K562 (cell line): ENCODE results near the gene DGCR6L. TPM values are rescaled to one million over a fixed set of nuclear protein-coding genes. Genes with fewer than 3 reads are reported as not detected.

Experiments
- BCOR ChIP-seq: fragments of 450-650 bp; IDR thresholded peaks from 2 replicates; pipeline ENCODE4 v1.6.1; 2016
- CSDE1 ChIP-seq, 2 experiments: fragments of 450-650 bp; IDR thresholded peaks; 2 replicates each; pipeline ENCODE4 v1.6.1; 2016; ENCODE audit warnings: mild to moderate bottlenecking in 1 of 2
- DEAF1 ChIP-seq: fragments of 450-650 bp; formaldehyde crosslinking; IDR thresholded peaks from 2 replicates; pipeline ENCODE4 v1.4.0; 2020; ENCODE audit warnings: mild to moderate bottlenecking, moderate library complexity
- DNMT1 ChIP-seq: fragments of 450-650 bp; IDR thresholded peaks from 2 replicates; pipeline ENCODE4 v1.6.1; 2016; ENCODE audit warnings: antibody characterized with exemption, mild to moderate bottlenecking
- RREB1 ChIP-seq: fragments of 250-450 bp; sonication (Bioruptor Pico); IDR thresholded peaks from 2 replicates; pipeline ENCODE4 v1.4.0; 2020
- XRCC5 ChIP-seq: fragments of 200-400 bp; formaldehyde crosslinking; IDR thresholded peaks from 2 replicates; pipeline ENCODE4 v1.6.1; 2017; ENCODE audit warnings: low read depth, mild to moderate bottlenecking, low read length
- ZNF583 ChIP-seq: fragments of 250-450 bp; sonication (Bioruptor Pico); IDR thresholded peaks from 2 replicates; pipeline ENCODE4 v1.4.0; 2020
- ZNF76 ChIP-seq: fragments of 250-450 bp; sonication (Bioruptor Pico); IDR thresholded peaks from 2 replicates; pipeline ENCODE4 v1.4.0; 2020; ENCODE audit warnings: mild to moderate bottlenecking, moderate library complexity, borderline replicate concordance
- polyA plus RNA-seq, 8 experiments: library from polyadenylated mRNA; depleted of rRNA in 4 of 8; stranded (reverse) in 5 of 8; unstranded in 3 of 8; fragments of >200 nt; fragmentation: Nextera tagmentation in 2 of 8; fragmentation: Illumina TruSeq in 1 of 8; extraction: Ambion mirVana in 2 of 8; extraction: Trizol in 1 of 8; gene quantifications; 2 replicates each; pipeline versions ENCODE4 v1.2.1 to v1.2.3, GENCODE V29; 2011 to 2014; ENCODE audit warnings: inconsistent platforms in 1 of 8, missing spikeins in 1 of 8
- total RNA-seq, 7 experiments: library from RNA; depleted of rRNA in 6 of 7; stranded (reverse); fragments of >200 nt in 6 of 7; fragmentation: Illumina TruSeq in 2 of 7; extraction: Trizol in 2 of 7; gene quantifications; 2 replicates each; pipeline versions ENCODE4 v1.2.1 to v1.2.3, GENCODE V29; 2011 to 2021; ENCODE audit warnings: low replicate concordance in 1 of 7
- TF ChIP-seq, protein P1 (sequence below): sonication (generic); formaldehyde crosslinking; IDR thresholded peaks from 2 replicates; pipeline ENCODE4 v1.8.0; 2022; ENCODE audit warnings: missing genetic modification reagents, mild to moderate bottlenecking, moderate library complexity, borderline replicate concordance
- TF ChIP-seq, protein P2 (sequence below): fragments of 250-450 bp; sonication (Bioruptor Pico); IDR thresholded peaks from 2 replicates; pipeline ENCODE4 v1.4.0; 2020; ENCODE audit warnings: mild to moderate bottlenecking, moderate library complexity
- TF ChIP-seq, protein P3 (sequence below): IDR thresholded peaks from 2 replicates; pipeline ENCODE4 v1.6.1; 2011; ENCODE audit warnings: borderline replicate concordance, low read depth, mild to moderate bottlenecking, moderate library complexity, low read length; ENCODE audit not compliant: insufficient read depth, poor library complexity, severe bottlenecking
- TF ChIP-seq, protein P4 (sequence below): fragments of 250-450 bp; sonication (Bioruptor Pico); IDR thresholded peaks from 2 replicates; pipeline ENCODE4 v1.5.0; 2021

DGCR6L gene
- total and polyA plus RNA-seq, 9 of the 15 experiments (the other 6 are each of a cell fraction or from before 2014, with no cell fraction given), result 3.6 to 151 (median 51.0) TPM

DNA sequence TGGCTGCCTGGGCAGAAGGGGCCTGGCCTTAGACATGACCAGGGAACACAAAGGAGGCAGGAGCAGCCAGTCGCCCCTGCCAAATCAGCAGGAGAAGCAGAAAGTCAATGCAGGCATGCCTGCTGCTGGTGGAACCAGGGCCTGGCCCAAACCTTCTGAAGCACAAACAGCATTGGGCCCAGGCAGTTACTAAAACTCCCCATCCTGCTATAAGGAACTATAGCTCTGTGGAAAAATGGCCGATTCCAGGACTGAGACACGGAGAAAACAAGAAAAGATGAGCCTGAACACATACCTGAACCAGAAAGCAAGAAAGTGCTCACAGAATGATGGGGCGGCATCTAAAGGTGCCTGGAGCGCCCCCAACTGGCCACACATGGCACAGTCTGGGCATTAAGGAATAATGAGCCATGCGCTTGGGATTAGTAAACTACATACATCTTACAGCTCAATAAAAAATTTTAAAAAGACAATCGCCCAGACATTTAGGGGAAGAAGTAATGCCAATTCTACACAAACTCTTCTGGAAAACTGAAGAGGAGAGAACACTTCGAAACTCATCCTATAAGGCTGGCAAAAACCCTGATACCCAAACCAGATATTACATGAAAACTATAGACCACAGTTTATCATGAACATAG is 2.3 kb downstream of the DGCR6L start (continued):
- peak; percentile 70; the same call in 1 of the 2 replicates for TF ChIP-seq RREB1 (CRISPR knock-in tag)
- TF ChIP-seq, protein P1, sequence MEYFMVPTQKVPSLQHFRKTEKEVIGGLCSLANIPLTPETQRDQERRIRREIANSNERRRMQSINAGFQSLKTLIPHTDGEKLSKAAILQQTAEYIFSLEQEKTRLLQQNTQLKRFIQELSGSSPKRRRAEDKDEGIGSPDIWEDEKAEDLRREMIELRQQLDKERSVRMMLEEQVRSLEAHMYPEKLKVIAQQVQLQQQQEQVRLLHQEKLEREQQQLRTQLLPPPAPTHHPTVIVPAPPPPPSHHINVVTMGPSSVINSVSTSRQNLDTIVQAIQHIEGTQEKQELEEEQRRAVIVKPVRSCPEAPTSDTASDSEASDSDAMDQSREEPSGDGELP, result peak; percentile 69
- TF ChIP-seq, protein P2, sequence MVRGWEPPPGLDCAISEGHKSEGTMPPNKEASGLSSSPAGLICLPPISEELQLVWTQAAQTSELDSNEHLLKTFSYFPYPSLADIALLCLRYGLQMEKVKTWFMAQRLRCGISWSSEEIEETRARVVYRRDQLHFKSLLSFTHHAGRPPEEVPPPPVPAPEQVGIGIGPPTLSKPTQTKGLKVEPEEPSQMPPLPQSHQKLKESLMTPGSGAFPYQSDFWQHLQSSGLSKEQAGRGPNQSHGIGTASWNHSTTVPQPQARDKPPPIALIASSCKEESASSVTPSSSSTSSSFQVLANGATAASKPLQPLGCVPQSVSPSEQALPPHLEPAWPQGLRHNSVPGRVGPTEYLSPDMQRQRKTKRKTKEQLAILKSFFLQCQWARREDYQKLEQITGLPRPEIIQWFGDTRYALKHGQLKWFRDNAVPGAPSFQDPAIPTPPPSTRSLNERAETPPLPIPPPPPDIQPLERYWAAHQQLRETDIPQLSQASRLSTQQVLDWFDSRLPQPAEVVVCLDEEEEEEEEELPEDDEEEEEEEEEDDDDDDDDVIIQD (CRISPR knock-in tag), result 0 out of 2 replicates have a peak, but pooled peaks have one; percentile 82
- TF ChIP-seq ZNF583 (CRISPR knock-in tag), result peak; percentile 65; the same call in 1 of the 2 replicates
- TF ChIP-seq, protein P3, sequence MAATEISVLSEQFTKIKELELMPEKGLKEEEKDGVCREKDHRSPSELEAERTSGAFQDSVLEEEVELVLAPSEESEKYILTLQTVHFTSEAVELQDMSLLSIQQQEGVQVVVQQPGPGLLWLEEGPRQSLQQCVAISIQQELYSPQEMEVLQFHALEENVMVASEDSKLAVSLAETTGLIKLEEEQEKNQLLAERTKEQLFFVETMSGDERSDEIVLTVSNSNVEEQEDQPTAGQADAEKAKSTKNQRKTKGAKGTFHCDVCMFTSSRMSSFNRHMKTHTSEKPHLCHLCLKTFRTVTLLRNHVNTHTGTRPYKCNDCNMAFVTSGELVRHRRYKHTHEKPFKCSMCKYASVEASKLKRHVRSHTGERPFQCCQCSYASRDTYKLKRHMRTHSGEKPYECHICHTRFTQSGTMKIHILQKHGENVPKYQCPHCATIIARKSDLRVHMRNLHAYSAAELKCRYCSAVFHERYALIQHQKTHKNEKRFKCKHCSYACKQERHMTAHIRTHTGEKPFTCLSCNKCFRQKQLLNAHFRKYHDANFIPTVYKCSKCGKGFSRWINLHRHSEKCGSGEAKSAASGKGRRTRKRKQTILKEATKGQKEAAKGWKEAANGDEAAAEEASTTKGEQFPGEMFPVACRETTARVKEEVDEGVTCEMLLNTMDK, result peak; percentile 45
- TF ChIP-seq DNMT1, result peak; percentile 33; the same call in 1 of the 2 replicates
- peak in 1 of 2 experiments; percentile 25; a peak in 1 of 4 replicates for TF ChIP-seq CSDE1 (IDR thresholded peaks at IDR 0.05)
- TF ChIP-seq BCOR, result peak; percentile 35
- TF ChIP-seq DEAF1, result 0 out of 2 replicates have a peak, but pooled peaks have one; percentile 25
- TF ChIP-seq, protein P4, sequence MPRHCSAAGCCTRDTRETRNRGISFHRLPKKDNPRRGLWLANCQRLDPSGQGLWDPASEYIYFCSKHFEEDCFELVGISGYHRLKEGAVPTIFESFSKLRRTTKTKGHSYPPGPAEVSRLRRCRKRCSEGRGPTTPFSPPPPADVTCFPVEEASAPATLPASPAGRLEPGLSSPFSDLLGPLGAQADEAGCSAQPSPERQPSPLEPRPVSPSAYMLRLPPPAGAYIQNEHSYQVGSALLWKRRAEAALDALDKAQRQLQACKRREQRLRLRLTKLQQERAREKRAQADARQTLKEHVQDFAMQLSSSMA, result 0 out of 2 replicates have a peak, but pooled peaks have one; percentile 38
- 0 out of 2 replicates have a peak, but pooled peaks have one; percentile 14 for TF ChIP-seq ZNF76 (CRISPR knock-in tag)
- peak; percentile 82; the same call in 1 of the 2 replicates for TF ChIP-seq XRCC5
